ENCODE data around the gene PSTPIP1.

The PSTPIP1 gene

DNA sequence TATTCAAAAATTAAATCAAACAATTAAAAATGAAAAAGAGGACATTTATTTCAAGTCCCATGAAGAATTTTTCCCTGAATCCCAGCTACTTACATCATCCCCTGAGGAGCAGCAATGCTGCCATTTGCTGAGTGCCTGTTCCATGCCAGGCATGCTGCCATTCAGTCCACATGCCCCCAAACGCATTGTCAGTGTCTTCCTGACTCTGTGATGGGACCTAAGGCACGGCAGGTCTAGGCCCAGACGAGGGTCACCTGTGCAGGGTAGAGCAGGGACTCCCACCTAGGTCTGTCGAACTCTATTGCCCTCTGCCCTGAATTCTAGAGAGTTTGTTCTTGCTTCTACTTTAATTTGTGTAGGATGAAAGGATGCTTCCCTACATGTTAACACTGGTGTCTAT is 7.0 kb downstream of the PSTPIP1 start:
- no peak for DNase-seq

DNA sequence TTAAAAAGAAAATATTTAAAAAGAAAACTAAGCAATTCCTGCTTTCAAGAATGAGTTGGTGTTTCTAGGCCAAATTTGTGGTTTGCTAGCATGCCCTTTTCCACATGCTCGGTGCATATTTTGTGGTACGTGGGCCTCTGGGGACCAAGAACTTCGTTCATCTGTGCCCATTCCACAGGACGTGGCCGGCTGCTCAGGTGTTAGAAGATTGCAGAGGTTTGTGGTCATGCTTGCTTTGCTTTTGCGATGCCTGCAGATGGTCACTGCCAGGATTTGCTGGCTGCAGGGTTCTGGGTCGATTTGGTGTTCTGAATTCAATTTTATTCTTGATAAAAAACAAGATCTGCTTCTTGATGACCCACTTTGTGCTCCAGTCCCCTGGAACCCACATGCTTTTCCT is 7.5 kb downstream of the PSTPIP1 start:
- DNase-seq = no peak

DNA sequence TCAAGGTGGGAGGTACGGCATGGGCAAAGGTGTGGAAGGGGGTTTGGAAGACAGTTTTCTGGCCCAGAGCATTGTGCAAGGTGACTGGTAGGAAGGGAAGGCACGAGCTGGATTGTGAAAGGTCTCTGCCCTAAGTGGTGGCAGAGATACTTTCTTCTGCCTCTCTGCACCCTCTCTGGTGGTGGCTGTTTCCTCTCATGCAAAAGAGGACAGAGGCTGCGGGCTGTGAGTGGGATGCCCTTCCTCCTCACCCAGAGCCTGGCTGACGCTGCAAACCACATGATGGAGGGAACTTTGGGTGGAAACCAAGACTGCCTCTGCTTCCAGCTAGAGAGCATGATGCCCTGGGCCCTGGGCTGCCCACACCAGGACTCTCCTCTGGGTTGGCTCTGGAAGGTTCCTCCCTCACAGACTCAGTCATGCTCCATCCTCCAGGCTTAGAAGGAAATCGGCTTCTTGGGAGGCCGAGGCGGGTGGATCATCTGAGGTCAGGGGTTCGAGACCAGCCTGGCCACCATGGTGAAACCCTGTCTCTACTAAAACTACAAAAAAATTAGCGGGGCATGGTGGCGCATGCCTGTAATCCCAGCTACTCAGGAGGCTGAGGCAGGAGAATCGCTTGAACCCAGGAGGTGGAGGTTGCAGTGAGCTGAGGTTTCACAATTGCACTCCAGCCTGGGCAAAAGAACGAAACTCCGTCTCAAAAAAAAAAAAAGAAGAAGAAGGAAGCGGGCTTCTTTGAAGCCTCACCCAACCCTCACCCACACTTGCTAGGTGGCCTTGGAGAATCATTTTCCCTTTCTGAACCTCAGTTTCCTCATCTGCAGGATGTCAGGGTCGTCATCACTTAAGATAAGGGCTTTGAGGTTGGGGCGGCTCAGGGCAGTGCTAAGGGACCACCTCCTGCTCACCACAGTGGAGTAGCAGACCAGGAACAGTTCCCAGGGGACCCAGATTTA is 8.3 kb downstream of the PSTPIP1 start:
- no peak for DNase-seq

DNA sequence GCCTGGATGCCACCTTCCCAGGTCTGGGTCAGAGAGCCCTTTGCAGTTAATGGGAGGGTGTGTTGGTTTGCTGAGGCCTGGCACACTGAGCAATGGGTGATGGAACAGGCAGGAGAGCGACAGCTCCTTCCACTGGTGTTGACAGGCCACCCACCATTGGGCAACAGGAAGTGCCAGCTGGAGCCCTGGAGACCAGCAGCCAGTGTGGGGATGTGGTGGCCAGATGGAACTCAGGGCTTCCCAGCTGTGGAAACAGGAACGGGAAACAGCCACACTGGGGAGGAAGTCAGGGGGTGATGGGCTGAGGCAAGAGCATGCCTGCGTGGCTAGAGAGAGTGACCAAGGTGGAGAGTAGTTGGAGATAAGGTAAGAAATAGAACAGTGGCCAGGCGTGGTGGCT is 9.3 kb downstream of the PSTPIP1 start:
- DNase-seq = no peak

DNA sequence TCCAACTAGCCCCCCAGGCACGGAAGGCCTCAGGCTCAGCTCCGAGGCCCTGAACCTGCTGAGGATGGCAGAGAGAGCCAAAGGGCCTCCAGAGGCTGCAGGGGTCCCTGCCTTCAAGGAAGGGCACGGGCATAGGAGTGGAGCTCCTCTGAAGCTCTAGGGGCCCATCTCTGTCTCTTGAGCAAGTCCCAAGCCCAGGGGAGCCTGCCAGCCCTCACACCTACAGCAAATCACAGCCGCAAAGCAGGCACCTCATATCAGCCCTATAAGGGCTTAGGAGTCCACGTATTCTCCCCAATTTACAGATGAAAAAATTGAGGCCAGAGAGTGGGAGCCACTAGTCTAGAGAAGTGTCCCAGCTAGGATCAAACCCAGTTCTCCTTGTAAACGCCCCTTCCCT is 14.2 kb downstream of the PSTPIP1 start:
- no peak for DNase-seq

- no peak for DNase-seq
Observed at GRCh38 chr15:77009646-77010311, 14.9 kb downstream of the PSTPIP1 start.

DNA sequence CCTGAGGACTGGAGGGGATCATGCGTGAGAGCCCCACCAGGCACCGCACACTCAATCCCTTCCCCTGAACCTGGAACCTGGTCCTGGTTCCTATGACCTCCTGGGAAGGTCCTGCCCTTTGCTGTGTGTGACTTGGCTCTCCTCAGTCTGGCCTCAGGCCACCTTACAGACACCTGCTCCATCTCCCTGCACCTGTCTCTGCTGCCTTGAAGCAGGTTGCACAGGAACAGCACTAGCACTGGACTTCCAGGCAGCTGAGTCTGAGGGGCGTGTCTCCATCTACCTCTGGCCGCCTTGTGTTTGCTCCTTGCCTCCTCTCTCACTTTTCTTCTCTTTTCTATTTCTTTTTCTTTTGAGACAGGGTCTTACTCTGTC is 15.4 kb downstream of the PSTPIP1 start:
- no peak for DNase-seq

DNA sequence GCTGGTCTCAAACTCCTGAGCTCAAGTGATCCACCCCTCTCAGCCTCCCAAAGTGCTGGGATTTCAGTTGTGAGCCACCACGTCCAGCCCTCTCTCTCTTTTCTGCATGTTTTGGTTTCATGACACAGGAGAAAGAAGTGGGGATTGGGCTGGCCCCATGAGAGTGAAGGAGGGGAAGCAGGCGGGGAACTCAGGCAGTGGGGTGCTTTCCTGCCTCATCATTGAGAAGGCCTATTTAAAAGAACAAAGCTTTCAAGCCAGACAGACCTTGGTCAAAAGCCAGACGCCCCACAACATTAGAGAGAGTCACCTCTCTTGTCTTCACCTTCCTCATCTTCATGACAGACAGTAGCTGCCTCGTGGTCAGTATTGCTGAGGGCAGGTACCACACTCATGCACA is 15.9 kb downstream of the PSTPIP1 start:
- DNase-seq = no peak

DNA sequence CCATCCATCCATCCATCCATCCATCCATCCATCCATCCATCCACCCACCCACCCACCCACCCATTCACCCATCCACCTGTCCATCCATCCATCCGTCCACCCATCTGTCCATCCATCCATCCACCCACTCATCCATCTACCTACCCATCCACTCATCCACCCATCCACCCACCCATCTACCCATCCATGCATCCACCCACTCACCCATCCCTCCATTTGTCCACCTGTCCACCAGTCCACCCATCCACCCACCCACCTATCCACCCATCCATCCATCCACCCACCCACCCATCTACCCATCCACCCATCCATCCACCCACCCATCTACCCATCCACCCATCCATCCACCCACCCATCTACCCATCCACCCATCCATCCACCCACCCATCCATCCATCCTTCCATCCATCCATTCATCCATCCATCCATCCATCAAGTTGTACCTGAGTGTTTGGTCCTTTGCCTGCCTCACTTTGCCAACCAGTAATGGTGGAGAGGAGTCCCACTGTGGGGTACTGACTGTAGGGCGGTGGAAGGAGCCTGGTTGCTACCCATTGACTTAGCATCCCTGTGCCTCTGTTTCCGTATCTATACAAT is 17.3 kb downstream of the PSTPIP1 start:
- no peak for DNase-seq

DNA sequence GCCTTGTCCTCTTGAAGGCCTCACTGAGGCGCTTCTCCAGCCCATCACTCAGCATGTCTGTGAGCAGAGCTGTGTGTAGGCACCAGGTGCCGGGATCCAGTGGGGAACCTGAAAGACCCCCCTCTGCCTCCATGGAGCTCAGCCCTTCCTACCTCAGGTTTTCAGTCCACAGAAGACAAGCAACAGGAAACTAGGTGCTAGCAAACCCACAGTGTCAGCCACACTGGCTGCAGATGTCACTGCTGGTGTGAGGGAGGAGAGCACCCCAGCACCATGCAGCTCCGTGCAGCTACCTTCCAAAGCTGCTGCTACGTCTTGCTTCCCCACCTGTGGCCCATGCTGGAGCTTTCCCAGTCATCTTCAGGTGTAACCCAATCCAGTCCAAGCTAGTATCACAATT is 17.9 kb downstream of the PSTPIP1 start:
- no peak for DNase-seq

DNA sequence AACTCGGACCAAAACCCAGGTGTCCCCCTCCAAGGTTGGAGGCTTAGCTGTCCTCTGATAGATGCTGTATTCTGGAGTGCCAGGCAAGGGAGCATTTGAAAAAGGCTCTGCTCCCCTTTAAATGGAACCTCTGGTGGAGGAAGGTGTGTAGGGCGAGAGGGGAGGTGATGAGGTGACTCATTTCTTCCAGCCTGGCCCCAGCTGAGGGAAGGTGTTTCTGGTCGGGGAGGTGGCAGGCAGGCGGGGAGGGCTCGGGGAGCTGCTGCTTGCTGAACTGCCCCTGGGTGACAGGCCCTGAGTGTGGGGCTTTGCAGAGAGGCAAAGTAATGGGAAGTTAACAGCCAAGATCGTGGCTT is 18.8 kb downstream of the PSTPIP1 start:
- DNase-seq = no peak

- DNase-seq = no peak
Observed at GRCh38 chr15:77014132-77015081, 19.5 kb downstream of the PSTPIP1 start.

GRCh38 chr15:77015646-77016320 is 20.9 kb downstream of the PSTPIP1 start:
- no peak for DNase-seq

- DNase-seq = no peak
Observed at GRCh38 chr15:77016321-77016695, 21.4 kb downstream of the PSTPIP1 start.

- no peak for DNase-seq
Observed at GRCh38 chr15:77017091-77017660, 22.2 kb downstream of the PSTPIP1 start.

GRCh38 chr15:77017761-77018720 is 23.1 kb downstream of the PSTPIP1 start:
- DNase-seq = no peak

DNA sequence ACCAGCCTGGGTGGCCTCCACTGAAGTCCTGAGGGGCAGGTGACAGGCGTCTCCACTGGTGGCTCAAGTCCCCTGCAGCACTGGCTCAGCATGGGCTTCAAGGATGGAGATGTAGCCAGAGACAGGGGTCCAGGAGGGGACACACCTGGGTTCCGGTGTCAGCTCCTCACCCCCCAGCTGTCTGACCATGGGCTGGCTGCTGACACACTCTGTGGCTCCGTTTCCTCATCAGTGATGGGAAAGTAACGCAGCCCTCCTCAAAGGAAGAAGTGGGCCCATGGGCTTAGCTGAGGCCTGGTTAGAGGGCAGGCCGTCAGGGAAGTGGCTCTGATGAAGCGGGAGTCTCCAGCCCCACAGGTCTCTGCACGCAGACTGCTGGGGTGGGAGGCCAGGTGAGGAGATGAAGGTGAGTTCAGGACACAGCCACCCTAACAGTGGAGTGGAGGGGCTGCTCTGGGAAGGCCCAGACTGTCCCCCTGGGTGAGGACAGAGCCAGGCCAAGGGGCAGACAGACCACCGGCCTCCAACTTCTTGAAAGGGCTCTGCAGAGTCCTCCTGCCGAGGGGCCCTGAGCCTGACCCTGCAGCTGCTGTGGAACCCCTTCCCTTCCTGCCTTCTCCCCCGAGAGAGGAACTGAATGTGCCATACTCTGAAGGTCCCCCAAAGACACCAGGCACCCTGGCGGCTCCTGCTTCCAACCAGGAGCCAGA is 24.0 kb downstream of the PSTPIP1 start:
- DNase-seq = no peak

DNA sequence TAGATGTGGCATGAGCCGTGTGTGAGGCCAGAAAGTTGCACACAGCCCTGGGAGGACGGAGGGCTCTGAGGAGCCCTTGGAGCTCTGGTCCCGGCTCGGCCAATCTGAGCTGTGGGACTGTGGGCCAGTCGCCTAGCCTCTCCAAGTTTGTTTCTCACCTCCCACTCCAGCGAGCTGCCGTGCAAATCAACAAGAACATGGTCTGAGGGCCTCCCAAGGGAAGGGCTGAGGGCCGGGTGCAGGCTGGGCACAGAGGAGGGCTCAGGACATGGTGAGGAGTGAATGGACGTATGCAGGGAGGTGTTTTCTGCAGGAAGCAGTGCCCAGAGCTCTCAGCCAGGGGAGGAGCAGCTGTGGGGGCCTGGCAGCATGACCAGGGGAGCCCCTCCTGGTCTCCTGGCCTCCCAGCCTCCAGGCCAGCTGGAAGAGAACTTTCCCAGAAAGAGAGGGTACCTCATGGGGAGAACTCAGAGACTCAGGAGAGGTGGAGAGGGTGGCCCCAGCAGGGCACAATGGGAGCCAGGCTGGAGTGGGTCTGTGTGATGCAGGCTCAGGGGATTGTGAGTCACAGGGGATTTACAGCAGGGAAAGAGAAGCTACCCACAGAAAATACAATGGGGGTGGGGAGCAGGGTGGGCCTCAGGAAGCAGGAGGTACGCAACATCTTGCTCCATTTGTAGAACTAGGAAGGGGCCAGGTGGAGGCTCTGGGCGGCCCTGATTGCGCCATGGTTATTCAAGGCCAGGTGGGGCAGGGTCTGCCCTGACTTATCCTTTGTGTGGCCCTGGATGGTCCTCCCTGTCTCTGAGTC is 24.8 kb downstream of the PSTPIP1 start:
- no peak for DNase-seq
